ENCODE measurements around the gene SHOC2.

Gene SHOC2

GRCh38 chr10:110947061-110947595 is 27.7 kb downstream of the SHOC2 start:
- H3K4me3 ChIP-seq (ENCODE audit: low read length), result no peak overlapping the region
- no peak for TF ChIP-seq ZNF274 (IDR thresholded peaks at IDR 0.05; ENCODE audit: low read depth, low read length)

GRCh38 chr10:110951381-110951780 is 32.0 kb downstream of the SHOC2 start:
- H3K4me3 ChIP-seq (ENCODE audit: low read length), result no peak overlapping the region
- no peak for TF ChIP-seq ZNF274 (IDR thresholded peaks at IDR 0.05; ENCODE audit: low read depth, low read length)

- TF ChIP-seq ZNF274 (IDR thresholded peaks at IDR 0.05; ENCODE audit: low read depth, low read length), result no peak
- no peak overlapping the region for H3K4me3 ChIP-seq (ENCODE audit: low read length)
Measured at GRCh38 chr10:110957606-110958005, 38.2 kb downstream of the SHOC2 start.

- no peak overlapping the region for H3K4me3 ChIP-seq (ENCODE audit: low read length)
- TF ChIP-seq ZNF274 (IDR thresholded peaks at IDR 0.05; ENCODE audit: low read depth, low read length), result no peak
Measured at GRCh38 chr10:110959379-110960332, 40.3 kb downstream of the SHOC2 start.

- TF ChIP-seq ZNF274 (IDR thresholded peaks at IDR 0.05; ENCODE audit: low read depth, low read length), result no peak
Measured at GRCh38 chr10:110960333-110960712, 40.9 kb downstream of the SHOC2 start.

GRCh38 chr10:110962443-110962842 is 43.0 kb downstream of the SHOC2 start:
- no peak for TF ChIP-seq ZNF274 (IDR thresholded peaks at IDR 0.05; ENCODE audit: low read depth, low read length)
- no peak overlapping the region for H3K4me3 ChIP-seq (ENCODE audit: low read length)

More at GRCh38 chr10:110960333-110960712, 40.9 kb downstream of the SHOC2 start:
- H3K4me3 ChIP-seq (ENCODE audit: low read length), result no peak overlapping the region

GRCh38 chr10:110963162-110963561 is 43.8 kb downstream of the SHOC2 start:
- no peak overlapping the region for H3K4me3 ChIP-seq (ENCODE audit: low read length)
- no peak for TF ChIP-seq ZNF274 (IDR thresholded peaks at IDR 0.05; ENCODE audit: low read depth, low read length)

- no peak overlapping the region for H3K4me3 ChIP-seq (ENCODE audit: low read length)
- no peak for TF ChIP-seq ZNF274 (IDR thresholded peaks at IDR 0.05; ENCODE audit: low read depth, low read length)
Measured at GRCh38 chr10:110964681-110965080, 45.3 kb downstream of the SHOC2 start.

- TF ChIP-seq ZNF274 (IDR thresholded peaks at IDR 0.05; ENCODE audit: low read depth, low read length), result no peak
- H3K4me3 ChIP-seq (ENCODE audit: low read length), result no peak overlapping the region
Measured at GRCh38 chr10:110965216-110965615, 45.8 kb downstream of the SHOC2 start.

GRCh38 chr10:110966146-110966545 is 46.7 kb downstream of the SHOC2 start:
- TF ChIP-seq ZNF274 (IDR thresholded peaks at IDR 0.05; ENCODE audit: low read depth, low read length), result no peak
- no peak overlapping the region for H3K4me3 ChIP-seq (ENCODE audit: low read length)

- no peak overlapping the region for H3K4me3 ChIP-seq (ENCODE audit: low read length)
- no peak for TF ChIP-seq ZNF274 (IDR thresholded peaks at IDR 0.05; ENCODE audit: low read depth, low read length)
Measured at GRCh38 chr10:110967009-110967630, 47.7 kb downstream of the SHOC2 start.

- no peak for TF ChIP-seq ZNF274 (IDR thresholded peaks at IDR 0.05; ENCODE audit: low read depth, low read length)
- H3K4me3 ChIP-seq (ENCODE audit: low read length), result no peak overlapping the region
Measured at GRCh38 chr10:110967645-110968044, 48.2 kb downstream of the SHOC2 start.

- no peak for TF ChIP-seq ZNF274 (IDR thresholded peaks at IDR 0.05; ENCODE audit: low read depth, low read length)
- no peak overlapping the region for H3K4me3 ChIP-seq (ENCODE audit: low read length)
Measured at GRCh38 chr10:110969183-110969582, 49.8 kb downstream of the SHOC2 start.

- TF ChIP-seq ZNF274 (IDR thresholded peaks at IDR 0.05; ENCODE audit: low read depth, low read length), result no peak
- no peak overlapping the region for H3K4me3 ChIP-seq (ENCODE audit: low read length)
Measured at GRCh38 chr10:110971638-110972037, 52.2 kb downstream of the SHOC2 start.
